Measurements from ENCODE around the gene MTHFD1. TPM values are rescaled to one million over a fixed set of nuclear protein-coding genes. Genes with fewer than 3 reads are reported as not detected.

Gene MTHFD1
- total and polyA plus RNA-seq, 9 of the 15 experiments (the other 6 are each of a cell fraction or from before 2014, with no cell fraction given) = 66.7 to 158 (median 90.9) TPM

GRCh38 chr14:64500088-64500487 lies 111.9 kb downstream of the MTHFD1 start:
- H3K27ac ChIP-seq (ENCODE audit: extremely low read depth, low read depth, low read length) = no peak overlapping the region
- H2AFZ ChIP-seq (ENCODE audit: low read depth, low read length) = no peak overlapping the region
- BruUV-seq (replicated peaks) = no TSS peak
- intact Hi-C loops (cut with micrococcal nuclease) (no loop called here), in situ Hi-C loops (cut with MboI) (no loop called here)
- no peak for DNase-seq (ENCODE audit: extremely low read depth in 1 of 4, low spot score in 3 of 4)
- H3K27me3 ChIP-seq (ENCODE audit: control insufficient read depth in 2 of 2, insufficient read depth in 2 of 2, low read length in 2 of 2) = no peaks in the 10 kb centered on the region
- no peaks in the 10 kb centered on the region; the same call in 2 of the 3 replicates for H3K36me3 ChIP-seq (ENCODE audit: control insufficient read depth, insufficient read depth, low read length)
- ATAC-seq = no peak
- 85% methylated on average over 1 of the region's 1 CpG for WGBS (ENCODE audit: insufficient coverage, low coverage, missing lambda C conversion rate)
- no peak overlapping the region for H3K9ac ChIP-seq (ENCODE audit: insufficient read depth in 1 of 2, low read depth in 2 of 2, low read length in 2 of 2)
- no peaks in the 10 kb centered on the region for H3K9me3 ChIP-seq (replicated peaks; ENCODE audit: control insufficient read depth, insufficient read depth, low read depth, low read length)
- H4K20me1 ChIP-seq (replicated peaks; ENCODE audit: control insufficient read depth, insufficient read depth, low read length) = no peaks in the 10 kb centered on the region
- H3K4me3 ChIP-seq = no peak overlapping the region
- CTCF ChIA-PET (ENCODE audit: low intra/inter-chr PET ratio) = no interaction called here
- no peaks in the 10 kb centered on the region for H3K9me1 ChIP-seq (ENCODE audit: control insufficient read depth, insufficient read depth, low read length)
- peaks cover 18 to 25% of the 10 kb centered on the region in 2 experiments for H3K4me1 ChIP-seq (replicated peaks in 1 of 2; ENCODE audit: control insufficient read depth in 2 of 2, insufficient read depth in 2 of 2, low read length in 2 of 2)
- POLR2A ChIA-PET = no interaction called here
- no peak for FAIRE-seq
- H3K79me2 ChIP-seq (ENCODE audit: control insufficient read depth, insufficient read depth, low read length) = peaks cover 15% of the 10 kb centered on the region; the same call in 2 of the 3 replicates
- no peak overlapping the region for H3K4me2 ChIP-seq (ENCODE audit: insufficient read depth, low read length)
- no peak for TF ChIP-seq U2AF2 (optimal IDR thresholded peaks at IDR 0.05; ENCODE audit: low read depth, low read length)
- no peak for TF ChIP-seq CREBBP (IDR thresholded peaks at IDR 0.05; ENCODE audit: low read depth, low read length)
- no peak for TF ChIP-seq ZBTB40 (IDR thresholded peaks at IDR 0.05)
- no peak for TF ChIP-seq ZBTB40 (CRISPR knock-in tag; IDR thresholded peaks at IDR 0.05)
- TF ChIP-seq HMG20B (CRISPR knock-in tag; IDR thresholded peaks at IDR 0.05) = no peak
- TF ChIP-seq HNRNPUL1 (IDR thresholded peaks at IDR 0.05; ENCODE audit: low read length) = no peak
- no peak for TF ChIP-seq CBFB (CRISPR knock-in tag; IDR thresholded peaks at IDR 0.05)
- TF ChIP-seq ZNF518B (CRISPR knock-in tag; IDR thresholded peaks at IDR 0.05) = no peak
- no peak for TF ChIP-seq TRIM25 (IDR thresholded peaks at IDR 0.05; ENCODE audit: borderline replicate concordance)
